ENCODE measurements around the gene CHRNE.
A peak's percentile ranks its signal among the peaks of the same experiment; 100 is the strongest.

- TF ChIP-seq GABPA (IDR thresholded peaks at IDR 0.05; ENCODE audit: borderline replicate concordance, insufficient read depth, low read length) (peak; percentile 75; the same call in 1 of the 2 replicates), TAF1 (IDR thresholded peaks at IDR 0.05; ENCODE audit: low read depth, low read length) (no peak), EP300 (IDR thresholded peaks at IDR 0.05; ENCODE audit: borderline replicate concordance in 1 of 2, low read depth in 2 of 2, low read length in 2 of 2) (no peak), SP2 (IDR thresholded peaks at IDR 0.05; ENCODE audit: low read length) (no peak), NRF1 (IDR thresholded peaks at IDR 0.05; ENCODE audit: low read depth, low read length) (no peak), RNF2 (IDR thresholded peaks at IDR 0.05; ENCODE audit: borderline replicate concordance, low read depth, low read length, missing control alignments, poor library complexity, severe bottlenecking) (no peak), POLR2A (IDR thresholded peaks at IDR 0.05; ENCODE audit: control extremely low read depth in 1 of 2, low read depth in 2 of 2, low read length in 2 of 2) (peak in 1 of 2 experiments; percentile 21; a peak in 1 of 3 replicates)
- TF ChIP-seq, protein P1, sequence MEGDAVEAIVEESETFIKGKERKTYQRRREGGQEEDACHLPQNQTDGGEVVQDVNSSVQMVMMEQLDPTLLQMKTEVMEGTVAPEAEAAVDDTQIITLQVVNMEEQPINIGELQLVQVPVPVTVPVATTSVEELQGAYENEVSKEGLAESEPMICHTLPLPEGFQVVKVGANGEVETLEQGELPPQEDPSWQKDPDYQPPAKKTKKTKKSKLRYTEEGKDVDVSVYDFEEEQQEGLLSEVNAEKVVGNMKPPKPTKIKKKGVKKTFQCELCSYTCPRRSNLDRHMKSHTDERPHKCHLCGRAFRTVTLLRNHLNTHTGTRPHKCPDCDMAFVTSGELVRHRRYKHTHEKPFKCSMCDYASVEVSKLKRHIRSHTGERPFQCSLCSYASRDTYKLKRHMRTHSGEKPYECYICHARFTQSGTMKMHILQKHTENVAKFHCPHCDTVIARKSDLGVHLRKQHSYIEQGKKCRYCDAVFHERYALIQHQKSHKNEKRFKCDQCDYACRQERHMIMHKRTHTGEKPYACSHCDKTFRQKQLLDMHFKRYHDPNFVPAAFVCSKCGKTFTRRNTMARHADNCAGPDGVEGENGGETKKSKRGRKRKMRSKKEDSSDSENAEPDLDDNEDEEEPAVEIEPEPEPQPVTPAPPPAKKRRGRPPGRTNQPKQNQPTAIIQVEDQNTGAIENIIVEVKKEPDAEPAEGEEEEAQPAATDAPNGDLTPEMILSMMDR (IDR thresholded peaks at IDR 0.05; ENCODE audit: control extremely low read depth in 1 of 3, insufficient read depth in 1 of 3, low read depth in 1 of 3, low read length in 3 of 3) = no peak
Measured at GRCh38 chr17:4900231-4901107, 2.4 kb downstream of the CHRNE start.

Measured in H1 (cell line).